HepG2 (cell line): ENCODE results near the gene RPL3. TPM values are rescaled to one million over a fixed set of nuclear protein-coding genes. Genes with fewer than 3 reads are reported as not detected.
A peak's percentile ranks its signal among the peaks of the same experiment; 100 is the strongest.

ENCODE experiments used
- ATF7-NPFF ChIP-seq: sonication (generic); formaldehyde crosslinking; IDR thresholded peaks from 2 replicates; pipeline ENCODE4 v1.8.1; 2023; ENCODE audit warnings: mild to moderate bottlenecking, low read depth, missing genetic modification reagents, moderate library complexity
- CEBPG ChIP-seq: IDR thresholded peaks from 2 replicates; pipeline ENCODE4 v1.6.1; 2016
- DR1 ChIP-seq: sonication (generic); formaldehyde crosslinking; IDR thresholded peaks from 2 replicates; pipeline ENCODE4 v1.8.0; 2021; ENCODE audit warnings: mild to moderate bottlenecking, missing genetic modification reagents, inconsistent platforms
- FLYWCH1 ChIP-seq: sonication (generic); formaldehyde crosslinking; IDR thresholded peaks from 2 replicates; pipeline ENCODE4 v1.8.1; 2023; ENCODE audit warnings: mild to moderate bottlenecking, missing genetic modification reagents
- HIVEP1 ChIP-seq: sonication (generic); formaldehyde crosslinking; IDR thresholded peaks from 2 replicates; pipeline ENCODE4 v1.4.0; 2020; ENCODE audit warnings: mild to moderate bottlenecking, missing genetic modification reagents
- KDM2A ChIP-seq: sonication (generic); formaldehyde crosslinking; IDR thresholded peaks from 2 replicates; pipeline ENCODE4 v1.4.0; 2020; ENCODE audit warnings: low read depth, missing genetic modification reagents, borderline replicate concordance
- MYNN ChIP-seq: sonication (generic); formaldehyde crosslinking; IDR thresholded peaks from 2 replicates; pipeline ENCODE4 v1.4.0; 2020; ENCODE audit warnings: mild to moderate bottlenecking, low read depth, missing genetic modification reagents
- SAP130 ChIP-seq: IDR thresholded peaks from 2 replicates; pipeline ENCODE4 v1.6.1; 2016; ENCODE audit warnings: low read depth
- TCF12 ChIP-seq, 2 experiments: fragments of 450-650 bp in 1 of 2; sonication (generic) in 1 of 2; formaldehyde crosslinking in 1 of 2; IDR thresholded peaks; 2 replicates each; pipeline versions ENCODE4 v1.6.1 to v1.8.0; 2017 to 2022; ENCODE audit warnings: antibody characterized with exemption in 1 of 2, mild to moderate bottlenecking in 1 of 2, missing genetic modification reagents in 1 of 2, moderate library complexity in 1 of 2
- ZNF33A ChIP-seq: sonication (generic); formaldehyde crosslinking; IDR thresholded peaks from 2 replicates; pipeline ENCODE4 v1.5.1; 2020; ENCODE audit warnings: missing genetic modification reagents, mild to moderate bottlenecking, moderate library complexity, borderline replicate concordance
- ZNF550 ChIP-seq: sonication (generic); formaldehyde crosslinking; IDR thresholded peaks from 2 replicates; pipeline ENCODE4 v1.4.0; 2020; ENCODE audit warnings: mild to moderate bottlenecking, missing genetic modification reagents, borderline replicate concordance
- ZNF713 ChIP-seq: sonication (generic); formaldehyde crosslinking; IDR thresholded peaks from 2 replicates; pipeline ENCODE4 v1.4.0; 2020; ENCODE audit warnings: mild to moderate bottlenecking, missing genetic modification reagents
- polyA plus RNA-seq, 8 experiments: library from polyadenylated mRNA; depleted of rRNA in 3 of 8; stranded (reverse) in 7 of 8; unstranded in 1 of 8; fragments of >200 nt; fragmentation: Illumina TruSeq in 4 of 8; extraction: Trizol in 4 of 8; gene quantifications; 2 replicates each; pipeline versions ENCODE4 v1.2.1 to v1.2.3, GENCODE V29; 2011 to 2016; ENCODE audit warnings: low read depth in 4 of 8, missing spikeins in 1 of 8, mixed read lengths in 1 of 8; ENCODE audit not compliant: insufficient read depth in 1 of 8
- total RNA-seq, 5 experiments: library from RNA; depleted of rRNA; stranded (reverse); fragments of >200 nt; fragmentation: Illumina TruSeq; extraction: Trizol; gene quantifications; 2 replicates each; pipeline ENCODE4 v1.2.3, GENCODE V29; 2016; ENCODE audit warnings: low read depth in 1 of 5
- TF ChIP-seq, protein P1 (sequence below): sonication (generic); formaldehyde crosslinking; IDR thresholded peaks from 2 replicates; pipeline ENCODE4 v1.5.1; 2020; ENCODE audit warnings: missing genetic modification reagents, mild to moderate bottlenecking, borderline replicate concordance
- TF ChIP-seq, protein P2 (sequence below): sonication (generic); formaldehyde crosslinking; IDR thresholded peaks from 2 replicates; pipeline ENCODE4 v1.5.0; 2020; ENCODE audit warnings: mild to moderate bottlenecking, missing genetic modification reagents, moderate library complexity

Gene RPL3
- total and polyA plus RNA-seq, 2 of the 13 experiments (the other 11 are each of a cell fraction or from before 2014, with no cell fraction given), result 1,051 to 3,279 TPM

DNA sequence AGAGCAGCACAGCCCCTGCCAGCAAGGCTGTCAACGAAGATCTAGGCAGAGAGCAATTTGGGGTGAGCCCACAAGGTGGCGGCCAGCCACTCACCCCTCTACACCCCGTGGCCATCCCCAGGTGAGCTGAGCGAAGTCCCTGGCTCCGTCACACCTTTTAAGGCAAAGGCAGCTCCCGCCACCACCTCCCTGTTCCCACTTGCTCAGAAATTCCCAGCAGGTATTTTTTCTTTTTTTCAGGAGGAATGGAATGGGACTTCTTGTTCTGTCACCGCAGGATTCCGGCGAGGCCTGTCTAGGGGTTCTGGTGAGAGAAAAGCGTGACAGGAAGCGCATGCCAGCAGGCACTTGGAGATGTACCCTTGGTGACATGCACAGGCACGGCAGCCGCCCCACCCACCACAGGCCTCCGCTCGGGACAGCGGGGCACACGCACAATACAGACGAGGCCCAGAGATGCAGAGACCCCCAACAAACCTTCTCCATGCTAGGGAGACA, 10.0 kb downstream of the RPL3 start (continued):
- TF ChIP-seq DR1 (no peak), HIVEP1 (CRISPR knock-in tag) (no peak), ZNF713 (no peak), KDM2A (CRISPR knock-in tag) (peak; percentile 3; the same call in 1 of the 2 replicates), MYNN (no peak), CEBPG (CRISPR knock-in tag) (no peak), ATF7-NPFF (CRISPR knock-in tag) (no peak), TCF12 (IDR thresholded peaks at IDR 0.05) (no peak), TCF12 (CRISPR knock-in tag; IDR thresholded peaks at IDR 0.05) (no peak), ZNF550 (CRISPR knock-in tag) (no peak), ZNF33A (CRISPR knock-in tag) (no peak), FLYWCH1 (no peak), SAP130 (no peak)
- TF ChIP-seq, protein P1, sequence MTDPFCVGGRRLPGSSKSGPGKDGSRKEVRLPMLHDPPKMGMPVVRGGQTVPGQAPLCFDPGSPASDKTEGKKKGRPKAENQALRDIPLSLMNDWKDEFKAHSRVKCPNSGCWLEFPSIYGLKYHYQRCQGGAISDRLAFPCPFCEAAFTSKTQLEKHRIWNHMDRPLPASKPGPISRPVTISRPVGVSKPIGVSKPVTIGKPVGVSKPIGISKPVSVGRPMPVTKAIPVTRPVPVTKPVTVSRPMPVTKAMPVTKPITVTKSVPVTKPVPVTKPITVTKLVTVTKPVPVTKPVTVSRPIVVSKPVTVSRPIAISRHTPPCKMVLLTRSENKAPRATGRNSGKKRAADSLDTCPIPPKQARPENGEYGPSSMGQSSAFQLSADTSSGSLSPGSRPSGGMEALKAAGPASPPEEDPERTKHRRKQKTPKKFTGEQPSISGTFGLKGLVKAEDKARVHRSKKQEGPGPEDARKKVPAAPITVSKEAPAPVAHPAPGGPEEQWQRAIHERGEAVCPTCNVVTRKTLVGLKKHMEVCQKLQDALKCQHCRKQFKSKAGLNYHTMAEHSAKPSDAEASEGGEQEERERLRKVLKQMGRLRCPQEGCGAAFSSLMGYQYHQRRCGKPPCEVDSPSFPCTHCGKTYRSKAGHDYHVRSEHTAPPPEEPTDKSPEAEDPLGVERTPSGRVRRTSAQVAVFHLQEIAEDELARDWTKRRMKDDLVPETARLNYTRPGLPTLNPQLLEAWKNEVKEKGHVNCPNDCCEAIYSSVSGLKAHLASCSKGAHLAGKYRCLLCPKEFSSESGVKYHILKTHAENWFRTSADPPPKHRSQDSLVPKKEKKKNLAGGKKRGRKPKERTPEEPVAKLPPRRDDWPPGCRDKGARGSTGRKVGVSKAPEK (CRISPR knock-in tag), result no peak
- TF ChIP-seq, protein P2, sequence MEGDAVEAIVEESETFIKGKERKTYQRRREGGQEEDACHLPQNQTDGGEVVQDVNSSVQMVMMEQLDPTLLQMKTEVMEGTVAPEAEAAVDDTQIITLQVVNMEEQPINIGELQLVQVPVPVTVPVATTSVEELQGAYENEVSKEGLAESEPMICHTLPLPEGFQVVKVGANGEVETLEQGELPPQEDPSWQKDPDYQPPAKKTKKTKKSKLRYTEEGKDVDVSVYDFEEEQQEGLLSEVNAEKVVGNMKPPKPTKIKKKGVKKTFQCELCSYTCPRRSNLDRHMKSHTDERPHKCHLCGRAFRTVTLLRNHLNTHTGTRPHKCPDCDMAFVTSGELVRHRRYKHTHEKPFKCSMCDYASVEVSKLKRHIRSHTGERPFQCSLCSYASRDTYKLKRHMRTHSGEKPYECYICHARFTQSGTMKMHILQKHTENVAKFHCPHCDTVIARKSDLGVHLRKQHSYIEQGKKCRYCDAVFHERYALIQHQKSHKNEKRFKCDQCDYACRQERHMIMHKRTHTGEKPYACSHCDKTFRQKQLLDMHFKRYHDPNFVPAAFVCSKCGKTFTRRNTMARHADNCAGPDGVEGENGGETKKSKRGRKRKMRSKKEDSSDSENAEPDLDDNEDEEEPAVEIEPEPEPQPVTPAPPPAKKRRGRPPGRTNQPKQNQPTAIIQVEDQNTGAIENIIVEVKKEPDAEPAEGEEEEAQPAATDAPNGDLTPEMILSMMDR, result peak; percentile 50
- TF ChIP-seq, all 625 proteins: peak for 10
